GM10266 (cell line): Measurements from ENCODE around the gene ITPK1.

ENCODE experiments used
- DNase-seq: peaks from one replicate; pipeline ENCODE4 v3.0.0; 2012; ENCODE audit errors: extremely low spot score
- CTCF ChIP-seq: IDR thresholded peaks from 2 replicates; pipeline ENCODE4 v1.5.1; 2012; ENCODE audit warnings: mild to moderate bottlenecking, low read depth; ENCODE audit not compliant: control insufficient read depth, insufficient read depth; ENCODE audit errors: missing control alignments

ITPK1 gene

GRCh38 chr14:92945959-92946846, 169.5 kb downstream of the ITPK1 start:
- TF ChIP-seq CTCF: no peak
- DNase-seq: no peak

DNA sequence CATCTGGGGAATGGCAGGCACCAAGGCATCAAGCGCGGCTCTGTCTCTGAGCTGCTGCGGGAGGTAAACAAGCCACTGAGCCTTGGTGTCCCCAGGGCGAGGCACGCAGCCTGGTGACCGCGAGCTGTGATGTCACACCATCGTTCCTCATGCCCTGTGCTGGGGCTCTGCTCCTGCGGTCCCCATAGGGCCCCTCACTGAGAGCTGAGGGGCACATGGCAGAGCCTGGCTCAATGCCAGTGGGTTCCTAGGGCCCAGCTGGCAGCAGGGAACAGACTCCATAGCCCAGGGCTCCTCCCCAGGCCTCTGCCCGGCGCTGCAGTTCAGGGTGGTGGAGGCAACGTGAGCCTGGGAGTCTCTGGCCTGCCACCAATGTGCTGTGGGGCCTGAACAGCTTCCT, 170.2 kb downstream of the ITPK1 start:
- TF ChIP-seq CTCF: no peak

DNA sequence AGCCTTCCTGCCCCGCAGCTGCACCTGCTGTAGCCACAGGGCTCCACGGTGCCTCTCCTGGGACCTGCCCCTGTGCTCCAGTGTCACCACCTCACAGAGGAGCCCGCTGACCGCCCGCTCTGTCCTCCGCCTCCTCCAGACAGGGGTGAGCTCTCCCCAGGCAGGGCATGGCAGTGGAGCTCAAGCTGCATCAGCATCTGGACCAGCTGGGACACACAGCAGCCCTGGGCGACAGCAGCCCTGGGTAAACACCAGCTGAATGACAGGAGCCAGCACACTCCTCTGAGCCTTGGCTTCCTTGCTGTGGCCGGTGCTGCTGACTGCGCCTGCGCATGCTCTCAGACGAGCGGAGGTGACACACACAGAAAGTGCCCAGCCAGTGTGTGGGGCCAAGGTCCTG, 170.7 kb downstream of the ITPK1 start:
- no peak for DNase-seq
- no peak for TF ChIP-seq CTCF

More for the DNA sequence above, 170.2 kb downstream of the ITPK1 start:
- DNase-seq: no peak

- DNase-seq: no peak
- TF ChIP-seq CTCF: no peak
Observed at GRCh38 chr14:92943855-92944570, 171.7 kb downstream of the ITPK1 start.

GRCh38 chr14:92942976-92943710, 172.6 kb downstream of the ITPK1 start:
- DNase-seq: no peak
- no peak for TF ChIP-seq CTCF

GRCh38 chr14:92942576-92942975, 173.1 kb downstream of the ITPK1 start:
- DNase-seq: no peak
- TF ChIP-seq CTCF: no peak
